Stimulated activated CD8-positive, alpha-beta memory T cell treated with anti-CD3 and anti-CD28 coated beads, Interleukin-2, amount 100 ng/mL, for 1 hour (primary cell): ENCODE results near the gene CABCOCO1.

Experiments
- DNase-seq, 2 donors: peaks; one replicate each; pipeline ENCODE4 v3.0.0-alpha.2; 2020; ENCODE audit warnings: low read depth in 2 of 2

The CABCOCO1 gene

DNA sequence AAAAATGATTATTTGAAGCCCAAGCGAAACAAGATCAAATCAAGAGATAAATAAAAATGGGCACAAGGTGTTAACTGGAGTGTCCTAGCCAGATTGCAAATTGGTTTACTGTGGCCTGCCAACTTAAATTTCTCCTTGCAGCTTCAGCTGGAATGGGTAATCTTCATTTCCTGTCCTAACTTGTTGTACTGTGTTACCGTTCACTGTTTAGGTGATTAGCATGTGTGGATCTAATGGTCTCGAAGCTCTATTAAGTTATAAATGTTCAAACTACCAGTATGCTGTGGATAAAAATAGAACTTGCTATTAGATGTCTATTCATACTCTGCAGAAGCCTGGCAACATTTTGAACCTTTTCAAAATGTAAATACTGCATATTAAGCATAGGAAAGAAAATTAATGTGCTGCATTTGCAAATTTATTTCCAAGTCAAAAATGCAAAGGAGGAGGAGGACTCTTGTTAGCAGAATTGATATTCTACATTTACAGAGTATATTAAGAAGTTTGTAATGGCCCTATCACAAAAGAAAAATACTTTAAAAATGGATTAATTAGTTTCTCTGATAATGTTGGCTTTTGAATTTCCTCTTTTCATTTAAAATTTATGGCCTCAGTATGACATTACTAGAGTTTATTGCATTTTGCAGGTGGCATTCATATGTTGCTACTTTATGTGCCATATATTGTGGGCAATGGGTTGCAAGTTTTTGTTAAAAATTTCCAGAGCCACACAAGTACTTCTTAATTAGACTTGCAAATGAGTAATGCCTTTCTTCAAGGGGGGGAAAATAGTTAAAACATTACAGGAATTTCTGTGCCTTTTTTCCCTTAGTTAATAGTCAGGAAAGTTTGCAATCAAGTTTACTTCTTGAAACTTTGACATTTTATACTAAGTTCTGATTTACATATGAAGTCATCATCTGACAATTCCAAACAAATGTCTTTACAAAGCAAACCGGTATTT lies 92.1 kb downstream of the CABCOCO1 start:
- DNase-seq = no peak

- DNase-seq = no peak
Observed at GRCh38 chr10:61757001-61757400, 94.3 kb downstream of the CABCOCO1 start.

DNA sequence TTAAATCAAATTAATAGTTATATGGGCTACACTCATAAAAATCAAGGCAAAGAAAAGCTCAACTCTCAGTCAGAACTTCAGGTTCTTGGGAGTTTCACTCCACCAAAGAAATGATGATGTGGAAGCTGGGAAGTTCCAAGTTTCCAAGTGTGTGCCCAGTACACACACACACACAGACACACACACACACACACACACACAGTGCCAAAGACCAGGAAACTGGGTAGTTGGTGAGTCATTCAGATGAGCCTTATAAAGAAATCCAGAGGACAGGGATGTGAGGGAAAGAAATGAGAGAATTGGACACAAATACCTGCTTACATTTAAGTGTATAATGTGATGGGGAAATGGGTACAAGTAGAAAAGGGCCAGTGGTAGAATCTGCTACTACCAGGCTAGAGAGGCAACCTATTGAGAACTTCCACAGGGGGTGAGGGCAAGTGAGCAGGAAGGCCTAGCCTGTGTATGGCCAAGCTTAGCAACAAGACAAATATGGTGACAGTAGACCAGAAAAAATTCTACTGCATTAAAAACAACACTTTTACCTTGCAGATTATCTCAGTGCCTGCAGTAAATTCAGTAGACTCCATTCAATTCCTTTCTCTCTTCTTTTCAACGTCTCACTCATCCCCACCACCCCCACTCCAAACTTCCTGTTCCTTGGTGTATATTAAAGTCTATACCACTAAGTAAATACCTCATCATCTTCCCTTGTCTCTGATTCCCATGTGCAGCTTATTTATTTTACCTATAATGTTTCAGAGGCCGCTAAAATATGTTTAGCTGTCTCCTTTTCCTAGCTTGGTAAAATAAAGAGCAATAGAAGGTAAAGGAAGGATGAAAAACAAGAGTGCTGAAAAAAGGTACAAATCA lies 95.0 kb downstream of the CABCOCO1 start:
- no peak for DNase-seq

GRCh38 chr10:61758433-61758832 lies 95.7 kb downstream of the CABCOCO1 start:
- DNase-seq = no peak

- DNase-seq = no peak
Observed at GRCh38 chr10:61759751-61760150, 97.0 kb downstream of the CABCOCO1 start.

- no peak for DNase-seq
Observed at GRCh38 chr10:61760943-61761824, 98.5 kb downstream of the CABCOCO1 start.

DNA sequence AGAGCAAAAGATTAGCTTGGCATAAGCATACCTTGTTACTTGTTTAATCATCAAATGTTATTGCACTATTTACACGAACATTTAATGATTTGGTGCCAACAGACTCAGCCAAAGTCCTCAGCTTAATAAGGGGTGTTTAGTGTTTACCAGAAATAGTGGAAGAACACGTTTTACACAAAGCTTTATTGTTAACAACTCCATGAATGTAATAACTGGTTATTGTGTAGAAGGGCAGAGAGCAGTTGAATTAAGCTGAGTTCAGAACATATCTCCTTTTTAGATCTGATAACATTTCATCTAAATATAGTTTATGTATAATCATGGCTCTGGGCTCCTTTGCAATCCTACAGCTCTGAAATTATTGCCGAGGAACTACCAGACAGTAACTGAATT lies 99.1 kb downstream of the CABCOCO1 start:
- no peak for DNase-seq

GRCh38 chr10:61763778-61764177 lies 101.0 kb downstream of the CABCOCO1 start:
- no peak for DNase-seq

- no peak for DNase-seq
Observed at GRCh38 chr10:61764486-61764885, 101.8 kb downstream of the CABCOCO1 start.

DNA sequence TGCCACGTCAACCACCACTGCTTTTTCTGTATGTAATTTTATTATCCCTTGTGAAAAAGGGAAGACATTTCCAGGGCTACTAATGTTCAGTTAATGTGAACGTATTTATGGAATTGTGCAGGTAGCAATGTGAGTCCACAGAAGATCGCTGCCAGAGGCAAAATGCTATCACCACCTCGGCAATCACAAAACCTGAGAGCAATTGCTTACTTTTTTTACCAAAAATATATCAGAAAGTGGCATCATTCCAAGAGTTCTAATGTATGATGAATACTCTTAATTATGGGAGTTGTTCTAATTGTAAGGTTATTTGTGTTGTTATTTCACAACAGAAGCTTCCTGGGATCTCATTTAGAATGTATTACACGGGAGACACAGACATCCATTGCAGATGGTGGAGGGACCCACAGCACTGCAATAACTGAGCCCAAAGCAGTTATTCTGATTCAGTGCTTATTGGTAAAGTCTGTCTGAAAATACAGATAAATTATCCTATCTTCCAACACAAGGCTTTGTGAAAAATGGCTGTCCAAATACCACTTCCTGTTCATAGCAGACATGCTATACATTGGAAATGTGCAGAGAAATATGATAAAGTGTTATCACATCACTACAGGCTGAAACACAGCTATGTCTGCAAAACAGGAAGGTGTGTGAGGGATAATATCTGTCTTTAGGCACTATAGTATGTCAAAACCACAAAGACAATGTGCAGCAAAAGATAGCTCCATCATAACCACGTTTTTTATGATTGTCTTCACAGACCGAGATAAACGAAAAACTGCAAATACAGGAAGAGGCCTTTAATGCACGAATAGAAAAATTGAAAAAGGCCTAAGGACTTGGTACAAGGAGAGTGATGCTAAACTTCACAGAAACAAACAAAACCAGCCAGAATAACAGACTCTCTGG lies 102.7 kb downstream of the CABCOCO1 start:
- no peak for DNase-seq

DNA sequence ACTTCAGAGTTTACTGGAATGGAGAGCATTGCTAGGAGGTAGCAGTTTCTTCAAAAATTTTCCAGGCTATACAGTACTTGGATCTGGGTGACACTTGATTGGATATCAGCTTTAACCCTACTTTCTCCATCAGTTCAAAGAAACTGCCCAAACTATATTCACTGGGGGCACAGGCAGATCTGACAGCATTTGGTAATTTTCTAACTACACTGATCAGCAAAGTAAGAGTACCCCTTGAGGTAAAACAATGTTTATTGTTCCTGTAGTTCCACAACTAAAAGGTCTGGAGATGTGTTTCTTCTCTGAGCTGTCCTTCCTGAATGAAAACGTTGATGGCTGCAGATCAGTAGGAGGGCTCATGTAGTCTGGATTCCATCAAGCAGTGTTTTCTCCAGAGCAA lies 104.2 kb downstream of the CABCOCO1 start:
- no peak for DNase-seq

DNA sequence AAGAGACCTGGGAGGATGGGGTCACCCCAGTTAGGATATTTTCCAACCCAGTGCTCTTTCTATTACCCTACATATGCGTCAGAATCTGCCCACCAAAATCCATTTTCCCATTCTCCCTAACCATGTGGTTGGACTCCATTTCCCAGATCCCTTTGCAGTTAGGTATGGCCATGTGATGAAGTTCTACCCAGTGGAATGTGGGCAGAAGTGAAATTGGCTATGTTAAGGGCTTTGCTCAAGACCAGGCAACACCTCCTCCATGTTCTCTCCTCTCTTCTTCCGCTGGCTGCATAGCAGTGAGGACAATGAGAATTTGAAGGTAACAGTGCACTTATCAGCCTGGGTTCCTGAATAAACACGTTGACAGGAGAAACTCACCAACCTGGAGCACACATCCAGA lies 111.3 kb downstream of the CABCOCO1 start:
- DNase-seq = no peak

DNA sequence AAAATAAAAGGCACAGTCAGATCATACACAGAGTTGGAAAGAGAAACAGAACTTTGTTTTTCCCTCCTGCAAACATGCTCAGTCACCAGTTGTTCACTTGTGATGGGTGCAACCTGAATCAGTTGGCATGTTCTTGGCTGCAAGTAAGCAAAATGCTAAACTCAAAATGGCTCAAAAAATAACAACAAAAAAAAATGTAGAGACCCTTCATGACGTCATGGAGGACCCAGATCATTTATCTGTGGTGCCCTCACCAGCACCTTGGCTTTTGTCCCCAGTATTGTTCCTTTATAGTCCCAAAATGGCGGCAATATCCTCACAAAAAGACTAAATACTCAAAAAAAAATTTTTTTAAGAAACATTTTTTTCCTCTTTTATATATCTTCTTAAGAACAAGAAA lies 112.4 kb downstream of the CABCOCO1 start:
- no peak for DNase-seq

DNA sequence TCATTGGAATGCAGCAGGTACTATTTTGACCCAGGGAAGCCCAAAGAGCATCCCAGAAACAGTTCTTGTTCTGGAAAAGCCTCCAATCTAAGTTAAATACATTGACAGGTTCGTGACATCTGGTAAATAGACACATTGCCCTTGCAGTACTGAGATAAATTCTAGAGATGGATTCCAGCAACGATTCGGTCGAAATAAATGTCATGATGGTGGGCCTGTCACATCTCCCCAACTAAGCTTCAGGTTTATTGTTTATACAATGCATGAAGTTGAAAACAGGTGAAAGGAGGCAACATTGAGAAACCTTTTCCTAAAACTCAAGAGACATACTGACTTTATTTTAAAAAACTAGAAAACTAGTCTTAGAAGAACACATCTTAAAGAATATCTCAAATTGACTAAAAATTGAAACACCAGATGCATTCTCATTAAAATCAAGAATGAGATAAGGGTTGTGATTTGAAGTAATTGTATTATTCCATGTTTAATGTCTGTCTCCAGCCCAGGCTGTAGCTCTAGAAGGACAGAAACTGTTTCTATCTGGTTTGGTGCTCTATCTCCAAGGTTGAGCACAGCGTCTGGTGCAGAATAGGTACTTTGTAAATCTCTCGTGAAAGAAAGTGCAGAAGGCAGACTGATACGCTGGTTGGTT lies 114.0 kb downstream of the CABCOCO1 start:
- DNase-seq = no peak

DNA sequence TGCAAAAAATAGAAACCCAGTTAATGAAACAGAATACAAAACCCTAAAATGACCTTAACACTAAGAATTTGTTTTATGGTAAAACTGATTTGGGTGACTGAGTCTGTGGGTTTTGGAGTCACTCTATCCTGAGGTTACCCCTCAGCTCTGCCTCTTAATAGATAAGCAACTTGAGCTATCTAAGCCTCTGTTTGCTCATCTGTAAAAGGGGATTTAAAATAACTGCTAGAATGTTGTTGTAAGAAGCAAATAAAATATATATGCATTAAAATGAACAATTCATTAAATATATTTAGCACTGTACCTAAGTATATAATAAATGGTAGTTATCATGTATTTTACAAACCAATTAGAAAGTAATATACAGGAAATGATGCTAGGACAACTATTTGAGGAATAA lies 115.4 kb downstream of the CABCOCO1 start:
- DNase-seq = no peak

GRCh38 chr10:61779276-61779675 lies 116.5 kb downstream of the CABCOCO1 start:
- no peak for DNase-seq

DNA sequence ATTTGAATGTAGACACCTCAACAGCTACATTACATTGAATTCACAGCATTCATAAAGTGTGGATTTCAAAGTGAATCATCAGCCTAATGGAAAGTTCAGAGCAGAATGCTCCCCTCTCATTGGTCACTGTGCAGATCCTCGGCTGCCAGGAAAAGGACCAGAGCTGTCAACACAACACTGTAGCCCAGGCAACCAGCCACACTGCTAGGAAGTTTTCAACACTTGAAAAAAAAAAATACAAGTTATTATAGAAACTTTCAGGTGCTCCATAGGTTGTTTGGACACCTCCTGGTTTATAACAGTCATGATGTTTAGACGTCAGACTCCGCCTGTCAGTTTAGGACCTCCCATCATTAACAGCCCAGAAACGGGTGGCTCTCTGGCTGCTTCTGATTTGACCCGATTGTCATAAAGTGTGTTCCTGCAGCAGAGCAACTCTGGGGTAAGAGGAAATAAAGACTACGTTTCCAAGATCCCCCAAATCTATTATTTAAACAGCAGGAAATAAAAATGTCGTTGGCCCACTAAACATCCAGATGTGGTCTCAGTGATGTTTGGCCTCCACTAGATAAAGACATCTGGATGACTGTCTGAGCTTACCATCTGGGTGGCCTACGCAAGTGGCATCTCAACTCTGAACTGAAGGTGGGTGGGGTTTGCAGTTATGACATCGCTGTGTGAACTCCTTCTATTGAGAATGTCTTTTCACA lies 117.4 kb downstream of the CABCOCO1 start:
- no peak for DNase-seq

DNA sequence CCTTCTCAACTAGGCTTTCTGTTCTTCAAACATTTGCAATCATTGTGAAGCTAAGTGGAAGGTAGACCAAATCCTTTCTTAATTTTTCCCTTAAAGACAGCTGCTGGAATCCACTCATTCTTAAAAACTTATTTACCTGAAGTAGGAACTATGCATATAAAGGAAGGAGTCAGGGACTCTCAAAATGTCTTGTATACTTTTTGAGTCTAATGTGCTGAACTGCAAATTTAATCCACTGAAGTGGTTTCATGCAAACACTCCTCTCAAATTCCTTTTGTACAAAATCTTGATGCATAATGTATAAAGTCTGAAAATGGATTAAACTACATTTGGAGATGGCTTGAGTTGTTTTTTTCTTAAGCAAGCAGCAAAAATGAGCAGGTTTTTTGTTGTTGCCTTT lies 118.0 kb downstream of the CABCOCO1 start:
- no peak for DNase-seq

GRCh38 chr10:61781969-61782403 lies 119.3 kb downstream of the CABCOCO1 start:
- no peak for DNase-seq
